Aorta (tissue), 5 donors: ENCODE results near the gene FAM118A. TPM values are rescaled to one million over a fixed set of nuclear protein-coding genes. Genes with fewer than 3 reads are reported as not detected.
"Not testable (repeated sequence)": the region's sequence is repeated elsewhere in the genome, so short reads cannot be mapped to it uniquely, and the experiment has no call there.

ENCODE experiments used
- ATAC-seq: fragments of 200-7000 bp; cut with Tn5 transposase; one replicate; pipeline ENCODE4 v1.9.1; 2022; ENCODE audit warnings: moderate library complexity; ENCODE audit not compliant: low FRiP score
- DNase-seq, 2 donors: peaks; one replicate each; pipeline ENCODE4 v3.0.0-alpha.2; 2020
- H3K27ac ChIP-seq, 2 donors: one replicate each; pipeline ENCODE4 v1.5.1; 2013; ENCODE audit warnings: low read length in 2 of 2, mild to moderate bottlenecking in 2 of 2, moderate library complexity in 2 of 2, control low read depth in 1 of 2, inconsistent platforms in 1 of 2, low read depth in 1 of 2
- H3K27me3 ChIP-seq, 2 donors: one replicate each; pipeline ENCODE4 v1.6.1; 2013; ENCODE audit warnings: control low read depth in 1 of 2, low read length in 1 of 2, mild to moderate bottlenecking in 1 of 2, moderate library complexity in 1 of 2; ENCODE audit not compliant: insufficient read depth in 2 of 2, control insufficient read depth in 1 of 2
- H3K36me3 ChIP-seq, 2 donors: one replicate each; pipeline ENCODE4 v1.6.1; 2013; ENCODE audit warnings: control low read depth in 1 of 2, low read length in 1 of 2, mild to moderate bottlenecking in 1 of 2; ENCODE audit not compliant: insufficient read depth in 2 of 2, control insufficient read depth in 1 of 2
- H3K4me1 ChIP-seq, 2 donors: one replicate each; pipeline ENCODE4 v1.6.1; 2013; ENCODE audit warnings: low read length in 2 of 2, control low read depth in 1 of 2, mild to moderate bottlenecking in 1 of 2, moderate library complexity in 1 of 2; ENCODE audit not compliant: insufficient read depth in 2 of 2, control insufficient read depth in 1 of 2
- H3K4me3 ChIP-seq, 2 donors: one replicate each; pipeline ENCODE4 v1.5.1; 2013; ENCODE audit warnings: low read length in 2 of 2, control low read depth in 1 of 2, mild to moderate bottlenecking in 1 of 2
- H3K9me3 ChIP-seq: one replicate; pipeline ENCODE4 v1.6.1; 2013; ENCODE audit warnings: mild to moderate bottlenecking, low read length; ENCODE audit not compliant: control insufficient read depth
- WGBS, 2 donors: extraction: QIAGEN DNeasy Blood & Tissue Kit; methylation state at CpG; one replicate each; pipeline ENCODE4 v1.1.7; 2013; 5-methylcytosine and 5-hydroxymethylcytosine counted together
- intact Hi-C, 2 donors: fragments of 100-400 bp; cut with DNase I; formaldehyde crosslinking; loops; one replicate each; pipeline versions ENCODE4 v1.14.2 to v1.15.0; 2022
- polyA plus RNA-seq, 2 donors: library from polyadenylated mRNA; stranded (reverse); fragments of 200-250 nt; gene quantifications; one replicate each; pipeline ENCODE4 v1.2.3, GENCODE V29; 2013
- total RNA-seq, 2 donors: library from RNA; stranded (reverse); fragmentation: NEBNext Ultra II Directional; extraction: Animal tissue kit (Norgen Biotek cat#: 25700); gene quantifications; one replicate each; pipeline ENCODE4 v1.2.1, GENCODE V29; 2021
- donor health status: healthy with polysubstance abuse.
- donor health status: Bipolar disorder and iron deficiency.
- donor health status: DM: no; HTN: no; CAD: no.
- donor health status: DM: no; HTN: no; CAD: no.
- donor health status: DM: yes; HTN: yes; CAD: no.

Gene FAM118A
- total and polyA plus RNA-seq, 4 donors, result 8.6 to 320 (median 62.9) TPM

GRCh38 chr22:45291061-45291930 lies 18.4 kb upstream of the FAM118A start:
- DNase-seq (no peak), ATAC-seq (no peak)
- WGBS, 2 donors, result 77 to 79% methylated on average over 8 of the region's 8 CpGs
- H3K27ac ChIP-seq, result no peak overlapping the region
- no peak overlapping the region for H3K4me3 ChIP-seq
- no peaks in the 10 kb centered on the region for H3K4me1 ChIP-seq
- no peaks in the 10 kb centered on the region for H3K36me3 ChIP-seq
- intact Hi-C loops, result no loop called here
- no peaks in the 10 kb centered on the region for H3K27me3 ChIP-seq
- H3K9me3 ChIP-seq, result no peaks in the 10 kb centered on the region

DNA sequence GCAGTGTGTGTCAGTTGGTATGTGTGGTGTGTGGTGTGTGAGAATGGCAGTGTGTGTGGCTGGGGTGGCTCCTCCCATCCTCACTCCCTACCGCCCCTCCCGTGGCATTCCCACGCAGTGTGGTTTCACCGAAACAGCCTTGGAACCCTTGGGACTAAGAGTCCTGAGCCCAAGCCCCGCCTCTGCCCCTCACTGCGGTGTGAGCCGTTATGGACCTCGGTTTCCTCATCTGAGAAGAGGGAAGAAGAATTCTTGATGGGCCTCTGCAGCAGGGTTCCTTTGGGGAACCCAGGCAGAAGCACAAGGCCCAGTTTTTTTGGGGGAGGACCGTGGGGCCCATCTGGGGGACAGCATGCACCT lies 17.8 kb upstream of the FAM118A start:
- Histone ChIP-seq H3K36me3 (no peaks in the 10 kb centered on the region), H3K4me1 (no peaks in the 10 kb centered on the region), H3K27ac (no peak overlapping the region), H3K9me3 (no peaks in the 10 kb centered on the region), H3K27me3 (no peaks in the 10 kb centered on the region), H3K4me3 (no peak overlapping the region)
- WGBS, 2 donors, result 60 to 69% methylated on average over 9 of the region's 9 CpGs
- ATAC-seq, result no peak
- intact Hi-C loops, result no loop called here
- no peak for DNase-seq

- H3K27ac ChIP-seq, result no peak overlapping the region
- H3K27me3 ChIP-seq, result no peaks in the 10 kb centered on the region
- no peaks in the 10 kb centered on the region for H3K4me1 ChIP-seq
- ATAC-seq, result no peak
- H3K36me3 ChIP-seq, result no peaks in the 10 kb centered on the region
- H3K9me3 ChIP-seq, result no peaks in the 10 kb centered on the region
- WGBS, 2 donors, result 49 to 52% methylated on average over 23 of the region's 23 CpGs
- no peak for DNase-seq
- intact Hi-C loops, result no loop called here
- H3K4me3 ChIP-seq, result no peak overlapping the region
Measured at GRCh38 chr22:45292731-45293442, 16.8 kb upstream of the FAM118A start.

- no peak for DNase-seq
- Histone ChIP-seq H3K4me3 (no peak overlapping the region), H3K4me1 (no peaks in the 10 kb centered on the region), H3K9me3 (no peaks in the 10 kb centered on the region), H3K27ac (no peak overlapping the region), H3K27me3 (no peaks in the 10 kb centered on the region), H3K36me3 (no peaks in the 10 kb centered on the region)
- WGBS, 2 donors, result 53 to 62% methylated on average over 6 of the region's 6 CpGs
- no peak for ATAC-seq
- intact Hi-C loops, result no loop called here
Measured at GRCh38 chr22:45294030-45294429, 15.7 kb upstream of the FAM118A start.

- H3K4me1 ChIP-seq, intact Hi-C loops, H3K36me3 ChIP-seq, DNase-seq, H3K27ac ChIP-seq, H3K27me3 ChIP-seq, H3K9me3 ChIP-seq, H3K4me3 ChIP-seq, ATAC-seq: not testable (repeated sequence)
- WGBS, 2 donors, result 94 to 97% methylated on average over 6 of the region's 6 CpGs
Measured at GRCh38 chr22:45295004-45295403, 14.7 kb upstream of the FAM118A start.

- no peaks in the 10 kb centered on the region for H3K36me3 ChIP-seq
- DNase-seq (no peak), ATAC-seq (no peak)
- WGBS, 2 donors, result 85 to 86% methylated on average over 9 of the region's 9 CpGs
- no peaks in the 10 kb centered on the region for H3K9me3 ChIP-seq
- H3K4me1 ChIP-seq, result no peaks in the 10 kb centered on the region
- H3K4me3 ChIP-seq, result no peak overlapping the region
- H3K27ac ChIP-seq, result no peak overlapping the region
- no peaks in the 10 kb centered on the region for H3K27me3 ChIP-seq
- intact Hi-C loops, result no loop called here
Measured at GRCh38 chr22:45295492-45295891, 14.2 kb upstream of the FAM118A start.

- intact Hi-C loops, result no loop called here
- H3K9me3 ChIP-seq, result no peaks in the 10 kb centered on the region
- H3K4me1 ChIP-seq, result no peaks in the 10 kb centered on the region
- WGBS, 2 donors, result 84 to 89% methylated on average over 13 of the region's 13 CpGs
- ATAC-seq (no peak), DNase-seq (no peak)
- H3K27ac ChIP-seq, result no peak overlapping the region
- no peaks in the 10 kb centered on the region for H3K27me3 ChIP-seq
- no peak overlapping the region for H3K4me3 ChIP-seq
- no peaks in the 10 kb centered on the region for H3K36me3 ChIP-seq
Measured at GRCh38 chr22:45296628-45297297, 13.0 kb upstream of the FAM118A start.

GRCh38 chr22:45298934-45299505 lies 10.7 kb upstream of the FAM118A start:
- H3K4me1 ChIP-seq, result no peaks in the 10 kb centered on the region
- no peak for ATAC-seq
- no peaks in the 10 kb centered on the region for H3K36me3 ChIP-seq
- WGBS, 2 donors, result 84 to 86% methylated on average over 15 of the region's 15 CpGs
- no peaks in the 10 kb centered on the region for H3K27me3 ChIP-seq
- H3K9me3 ChIP-seq, result no peaks in the 10 kb centered on the region
- DNase-seq, result no peak
- H3K4me3 ChIP-seq, result no peak overlapping the region
- intact Hi-C loops, result no loop called here
- no peak overlapping the region for H3K27ac ChIP-seq
